CD4-positive, alpha-beta T cell treated with Interleukin-1 beta for 1 hour (primary cell): ENCODE data around the gene NDUFA13.

ENCODE experiments used
- DNase-seq, 2 donors: peaks; one replicate each; pipeline ENCODE4 v3.0.0-alpha.2; 2020 to 2022

The NDUFA13 gene

DNA sequence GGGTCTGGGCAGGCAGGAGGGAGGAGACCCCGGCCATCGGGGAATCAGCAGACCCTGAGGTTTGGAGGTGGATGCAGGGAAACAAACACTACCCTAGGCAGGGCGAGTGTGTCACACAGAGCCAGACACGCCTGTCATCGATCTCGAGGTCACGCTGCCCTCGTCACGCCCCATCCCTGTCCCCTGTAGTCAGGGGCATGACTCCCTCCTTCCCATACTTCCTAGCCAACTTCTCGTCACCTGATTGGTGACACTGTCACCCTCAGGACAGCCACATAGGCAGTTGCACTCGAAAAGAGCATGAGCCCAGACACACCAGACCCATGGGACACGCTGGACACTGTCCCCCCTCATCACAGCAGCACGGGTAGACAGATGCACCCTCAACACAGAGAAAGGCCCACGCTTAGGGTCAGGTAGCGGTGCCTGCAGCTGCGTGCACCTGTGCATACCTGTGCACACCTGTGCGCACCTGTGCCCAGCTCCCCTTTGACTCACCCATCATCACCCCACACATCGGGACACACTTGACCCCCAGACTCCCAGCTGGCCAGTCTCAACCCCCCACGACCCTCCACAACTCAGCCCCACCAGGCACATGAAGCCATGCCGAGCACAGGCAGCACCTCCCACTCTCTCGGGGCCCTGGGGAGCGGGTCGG is 33.9 kb downstream of the NDUFA13 start:
- DNase-seq = no peak

DNA sequence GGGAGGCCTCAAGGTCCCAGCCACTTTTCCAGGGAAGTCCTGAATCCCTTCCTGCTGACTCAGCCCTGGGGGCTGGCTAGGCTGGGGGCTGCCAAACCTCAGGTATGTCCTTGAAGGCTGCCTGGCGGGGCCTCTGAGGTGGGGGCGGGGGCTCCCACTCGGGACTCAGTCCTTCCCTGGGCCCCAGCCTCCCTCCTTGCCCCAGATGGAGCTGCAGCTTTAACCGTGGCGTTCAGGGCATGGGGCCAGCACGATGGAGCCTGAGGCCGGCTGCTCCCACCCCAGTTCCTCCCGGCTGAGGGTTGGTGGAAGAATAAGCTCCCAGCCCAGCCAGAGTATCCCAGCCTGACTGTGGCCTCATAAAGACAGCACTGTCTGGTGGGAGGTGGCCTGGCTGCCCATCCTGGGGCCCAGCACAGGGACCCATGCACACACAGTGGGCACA is 34.5 kb downstream of the NDUFA13 start:
- DNase-seq = no peak

DNA sequence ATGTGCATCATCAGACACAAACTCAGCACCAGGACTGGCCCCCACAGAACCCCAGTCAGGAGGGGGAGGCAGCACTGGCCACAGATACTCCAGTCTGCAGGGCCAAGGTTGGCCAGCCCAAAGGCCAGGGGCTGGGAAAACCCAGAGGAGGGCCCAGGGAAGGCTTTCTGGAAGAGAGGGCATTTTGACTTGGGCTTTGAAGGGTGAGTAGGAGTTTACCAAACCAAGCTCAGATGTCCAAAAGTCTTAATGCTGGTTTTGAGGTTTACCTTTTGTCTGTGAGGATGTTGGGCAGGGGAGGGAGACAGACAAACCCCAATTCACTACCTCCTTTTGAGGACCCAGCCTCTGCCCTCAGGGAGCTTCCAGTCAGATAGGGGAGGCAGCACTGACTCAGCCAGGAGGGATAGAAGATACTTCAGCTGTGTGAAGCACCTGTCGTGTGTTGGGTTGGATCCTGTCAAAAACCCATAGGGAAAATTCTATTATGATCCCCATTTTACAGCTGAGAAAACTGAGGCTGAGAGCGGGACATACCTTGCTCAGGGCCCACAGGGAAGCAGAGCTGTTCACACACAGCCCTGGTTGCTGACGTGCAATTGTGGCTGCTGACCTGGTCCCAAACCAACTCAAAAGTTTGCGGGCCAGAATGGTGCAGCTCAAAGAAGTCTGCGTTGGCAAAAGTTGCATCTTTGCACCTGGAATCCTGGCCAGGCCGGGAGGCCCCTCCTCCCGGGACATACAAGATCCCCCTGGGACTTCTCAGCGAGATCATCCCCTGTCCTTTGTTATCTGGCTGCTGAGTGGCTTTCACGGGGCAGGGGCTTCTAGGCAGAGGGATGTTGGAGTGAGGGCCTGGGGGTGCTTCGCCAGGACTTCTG is 35.2 kb downstream of the NDUFA13 start:
- DNase-seq = no peak

DNA sequence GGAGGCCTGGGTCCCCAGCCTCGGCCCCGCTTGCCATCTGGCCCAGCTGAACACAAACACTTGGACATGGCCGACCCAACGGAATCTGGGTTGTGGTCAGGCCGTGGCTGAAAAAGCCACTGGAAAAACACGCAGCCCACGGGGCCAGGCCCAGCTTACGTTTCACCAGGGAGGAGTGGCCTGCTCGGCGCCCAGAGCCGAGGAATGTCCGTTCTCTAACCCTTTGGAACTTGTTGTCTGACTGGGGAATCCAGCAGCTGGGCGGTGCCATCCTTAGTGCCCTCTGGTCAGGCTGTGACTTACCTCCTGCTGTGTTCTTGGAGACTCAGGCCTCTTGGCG is 35.8 kb downstream of the NDUFA13 start:
- DNase-seq = no peak

DNA sequence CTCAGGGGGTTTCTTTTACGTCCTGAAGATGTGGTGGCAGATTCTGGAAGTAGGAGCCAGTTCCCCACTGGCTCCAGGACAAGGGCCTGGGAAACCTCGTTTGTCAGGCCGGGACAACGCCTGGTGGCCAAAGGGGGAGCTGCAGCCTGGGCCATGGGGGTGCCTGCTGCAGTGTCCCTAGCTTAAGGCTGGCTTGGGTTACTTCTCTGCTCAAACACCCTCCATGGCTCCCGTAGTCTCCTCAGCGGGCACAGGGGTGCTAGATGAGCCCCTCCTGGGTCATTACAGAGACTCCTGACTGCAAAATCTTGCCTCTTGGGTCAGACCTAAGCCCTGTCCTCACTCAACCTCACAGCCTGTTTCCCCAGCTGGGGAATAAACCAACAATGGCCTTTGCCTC is 36.8 kb downstream of the NDUFA13 start:
- DNase-seq = peak in 1 of 2 donors; percentile 16

DNA sequence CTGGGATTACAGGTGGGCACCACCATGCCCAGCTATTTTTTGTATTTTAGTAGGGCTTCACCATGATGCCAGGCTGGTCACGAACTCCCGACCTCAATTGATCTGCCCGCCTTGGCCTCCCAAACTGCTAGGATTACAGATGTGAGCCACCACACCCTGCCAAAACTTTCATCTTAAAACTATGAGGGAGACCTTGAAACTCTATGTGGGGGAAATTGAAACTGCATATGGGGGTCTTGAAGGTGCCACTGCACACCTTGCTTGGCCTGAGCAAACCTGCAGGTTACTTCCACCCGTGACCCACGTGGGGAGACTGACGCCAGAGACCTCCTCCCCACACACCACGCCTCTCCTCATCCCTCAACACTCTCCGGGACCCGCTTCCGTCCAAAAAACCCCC is 37.6 kb downstream of the NDUFA13 start:
- DNase-seq = no peak

DNA sequence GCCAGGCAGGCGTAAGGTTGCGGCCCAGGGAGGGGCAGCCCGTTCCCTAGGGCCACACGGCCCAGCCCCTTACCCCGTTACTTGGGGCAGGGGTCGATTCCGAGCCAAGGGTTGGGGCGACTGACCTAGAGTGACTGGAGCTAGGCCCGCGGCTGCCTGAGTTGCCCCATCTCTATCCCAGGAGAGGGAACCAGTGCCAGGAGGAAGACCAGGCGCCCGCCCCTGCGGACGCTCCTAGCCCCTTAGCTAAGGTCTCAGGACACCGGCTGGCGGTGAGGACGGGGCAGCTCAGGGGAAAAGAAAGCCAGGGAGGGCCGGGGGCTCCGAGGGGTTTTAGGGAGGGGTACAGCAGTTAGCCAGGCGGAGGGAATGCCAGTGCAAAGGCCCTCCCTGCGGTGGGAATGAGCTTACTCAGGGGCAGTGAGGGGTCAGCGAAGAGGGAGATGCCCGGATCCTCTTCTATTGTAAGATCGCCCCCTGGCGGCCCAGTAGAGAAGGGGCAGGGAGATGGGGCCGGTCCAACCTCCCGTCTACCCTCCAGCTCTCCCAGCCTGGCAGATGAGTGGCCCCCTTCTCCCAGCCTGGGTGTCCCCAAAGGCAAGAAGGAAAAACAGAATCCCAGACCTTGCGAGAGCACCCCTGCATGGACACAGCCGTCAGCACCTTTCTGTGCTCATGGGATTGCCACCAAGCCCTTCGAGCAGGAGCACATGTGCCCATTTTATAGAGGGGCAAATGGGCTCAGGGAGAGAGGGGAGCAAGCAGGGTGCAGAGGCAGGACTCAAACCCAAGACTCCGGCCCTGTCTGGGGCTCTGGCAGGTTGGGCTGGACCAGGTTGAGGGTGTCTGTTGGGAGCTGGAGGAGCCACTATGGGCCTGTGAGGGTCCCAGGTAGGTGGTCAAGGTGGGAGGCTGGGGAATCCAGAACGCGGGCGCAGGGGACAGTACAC is 38.3 kb downstream of the NDUFA13 start:
- peak; percentile 50 to 51 for DNase-seq

DNA sequence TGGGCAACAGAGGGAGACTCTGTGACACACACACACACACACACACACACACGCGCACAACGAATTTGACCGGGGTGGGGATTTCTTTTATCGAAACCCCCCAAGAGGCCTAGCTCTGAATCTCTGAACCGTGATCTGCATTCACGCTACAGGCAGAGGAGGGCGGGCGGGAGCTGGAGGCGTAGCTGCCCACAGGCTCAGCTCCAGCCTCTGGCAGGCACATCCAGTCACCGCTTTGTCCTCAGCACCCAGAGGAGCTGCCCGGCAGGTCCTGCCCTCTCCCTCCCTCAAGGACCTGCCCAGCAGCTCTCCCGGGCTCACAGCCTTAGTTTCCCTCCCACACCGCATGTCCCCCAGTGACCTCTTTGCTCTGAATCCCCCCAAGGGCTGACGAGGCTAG is 42.0 kb downstream of the NDUFA13 start:
- no peak for DNase-seq

DNA sequence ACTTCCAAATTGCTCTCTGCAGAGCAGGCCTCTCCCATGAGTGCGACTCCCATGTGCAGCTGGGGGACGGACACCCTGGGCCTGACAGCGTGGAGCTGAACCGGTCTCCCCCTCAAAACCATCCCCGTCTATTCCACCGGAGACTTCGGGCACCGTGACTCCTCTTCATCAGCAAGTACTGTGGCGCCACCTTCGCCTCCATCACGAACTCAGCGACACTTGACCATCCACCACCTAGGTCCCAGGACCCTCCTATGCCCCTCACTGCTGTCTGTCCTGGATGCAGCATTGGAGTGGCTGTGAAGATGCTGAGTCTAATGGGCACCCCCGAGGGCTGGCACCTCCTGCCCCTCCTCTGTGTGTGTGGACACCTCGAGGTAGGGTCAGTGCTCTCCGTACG is 42.6 kb downstream of the NDUFA13 start:
- no peak for DNase-seq

DNA sequence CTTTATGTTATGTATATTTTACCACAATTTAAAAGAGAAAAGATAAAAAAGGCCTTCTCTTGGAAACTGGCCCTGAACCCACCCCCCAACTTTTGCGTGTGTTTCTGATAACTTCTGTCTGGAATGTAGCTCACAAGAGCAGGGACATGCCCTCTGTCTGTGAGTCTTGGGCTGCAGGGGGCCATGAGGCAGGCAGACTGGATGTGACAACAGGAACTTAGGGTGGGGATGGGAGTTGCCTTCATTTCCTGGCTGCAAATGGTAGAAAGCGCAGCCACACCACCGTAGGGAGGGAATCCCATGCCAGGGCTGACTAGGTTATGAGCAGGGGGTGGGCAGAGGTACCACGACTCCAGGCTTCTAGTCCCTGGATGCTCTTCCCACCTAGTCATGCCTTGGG is 43.9 kb downstream of the NDUFA13 start:
- DNase-seq = no peak

DNA sequence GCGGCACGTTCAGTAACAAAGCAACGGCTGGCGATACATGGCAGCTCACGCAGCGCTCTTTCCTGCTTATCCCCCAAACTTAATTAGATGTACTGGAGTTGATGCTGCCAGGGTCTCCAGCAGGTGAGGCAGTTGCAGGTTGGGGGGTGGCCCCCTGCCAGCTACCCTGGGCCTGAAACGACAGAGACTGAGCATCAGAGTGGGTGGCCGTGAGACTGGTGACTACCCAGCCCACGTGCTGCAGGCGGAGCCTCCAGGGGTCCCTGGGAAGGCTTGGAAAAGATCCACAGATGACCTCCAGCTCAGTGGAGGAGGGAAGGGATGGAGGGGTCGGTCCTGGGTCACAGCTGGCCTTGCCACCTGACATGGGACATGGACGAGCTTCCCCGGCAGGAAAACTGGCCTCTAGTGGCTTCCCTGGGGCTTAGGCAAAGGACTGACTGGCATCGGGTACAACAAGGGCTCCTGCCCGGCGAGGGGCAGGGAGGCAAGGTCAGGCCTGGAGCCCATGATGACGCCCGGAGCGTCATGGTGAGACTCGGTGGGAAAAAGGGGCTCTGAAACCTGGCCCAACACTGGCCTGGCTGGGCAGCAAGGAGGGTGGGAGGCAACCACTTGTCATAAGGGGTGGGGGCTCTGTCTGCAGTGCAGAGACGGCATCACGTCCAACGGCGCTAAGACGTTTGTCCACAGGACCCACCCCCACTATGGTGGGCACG is 46.1 kb downstream of the NDUFA13 start:
- DNase-seq = no peak

DNA sequence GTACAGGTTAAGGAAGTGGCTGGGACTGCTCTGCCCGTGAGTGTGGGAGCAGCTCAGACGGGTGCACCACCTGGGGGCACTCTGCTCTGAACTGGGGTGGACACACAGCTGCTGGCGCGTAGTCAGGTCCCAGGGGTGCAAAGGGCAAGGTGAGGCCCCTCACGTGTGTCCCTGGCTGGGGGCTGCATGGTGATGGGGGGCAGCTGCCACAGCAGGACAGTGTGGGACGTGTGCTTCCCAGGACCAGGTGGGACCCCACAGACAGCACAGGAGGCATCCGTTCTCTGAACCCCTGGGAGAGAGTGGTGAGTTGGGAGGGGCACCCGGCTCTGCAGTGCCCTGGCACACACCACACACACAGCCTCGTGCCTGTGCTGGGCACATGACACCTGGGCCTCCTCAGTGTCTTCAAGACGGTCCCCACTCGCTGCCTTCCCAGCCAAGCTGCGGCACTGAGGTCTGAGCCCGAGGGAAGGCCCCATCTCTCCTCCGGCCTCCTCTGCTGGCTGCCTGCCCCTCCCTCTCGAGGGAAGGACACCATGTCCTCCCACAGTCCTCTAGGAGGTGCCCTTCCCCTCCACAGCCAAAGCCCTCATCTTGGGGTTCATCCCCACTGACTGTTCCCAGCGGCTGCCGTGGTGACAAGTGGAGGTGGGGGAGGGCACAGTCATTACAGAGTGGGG is 46.8 kb downstream of the NDUFA13 start:
- DNase-seq = peak; percentile 51 to 60

DNA sequence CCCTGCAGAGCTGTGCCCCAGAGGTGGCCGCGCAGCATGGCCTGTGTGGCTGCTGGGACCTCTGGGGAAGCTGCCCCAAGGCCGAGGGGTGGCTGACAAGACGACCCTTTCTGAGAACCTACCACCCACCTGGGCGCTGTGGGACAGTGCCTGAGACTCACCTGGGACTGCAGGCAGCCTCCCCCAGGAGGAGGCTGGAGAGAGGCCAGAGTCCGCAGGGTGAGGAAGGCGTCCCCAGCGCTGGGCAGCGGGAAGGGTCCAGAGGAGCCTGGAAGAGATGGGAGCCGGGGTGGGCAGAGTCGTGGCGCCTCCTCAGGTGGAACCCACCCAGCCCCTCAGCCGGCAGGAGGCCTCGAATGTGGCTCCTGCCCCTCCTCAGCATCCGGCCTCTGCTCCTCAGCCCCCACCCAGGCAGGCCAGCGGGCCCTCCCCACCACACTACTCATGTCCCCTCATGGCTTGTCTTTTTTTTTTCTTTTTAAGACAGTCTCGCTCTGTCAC is 47.4 kb downstream of the NDUFA13 start:
- no peak for DNase-seq

DNA sequence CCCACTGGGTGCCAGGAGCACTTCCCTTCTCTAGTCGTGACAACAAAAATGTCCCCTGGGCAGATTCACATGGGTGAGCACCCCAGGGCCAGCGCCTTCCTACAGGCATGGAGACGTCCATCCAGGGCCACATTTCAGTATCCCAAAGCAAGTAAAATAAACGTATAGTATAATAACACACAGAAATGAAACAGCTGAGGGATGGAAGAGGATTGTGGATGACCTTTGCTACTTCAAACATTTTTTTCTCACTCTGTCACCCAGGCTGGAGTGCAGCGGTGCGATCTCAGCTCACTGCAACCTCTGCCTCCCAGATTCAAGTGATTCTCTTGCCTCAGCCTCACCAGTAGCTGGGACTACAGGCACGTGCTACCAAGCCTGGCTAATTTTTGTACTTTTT is 50.3 kb downstream of the NDUFA13 start:
- no peak for DNase-seq

DNA sequence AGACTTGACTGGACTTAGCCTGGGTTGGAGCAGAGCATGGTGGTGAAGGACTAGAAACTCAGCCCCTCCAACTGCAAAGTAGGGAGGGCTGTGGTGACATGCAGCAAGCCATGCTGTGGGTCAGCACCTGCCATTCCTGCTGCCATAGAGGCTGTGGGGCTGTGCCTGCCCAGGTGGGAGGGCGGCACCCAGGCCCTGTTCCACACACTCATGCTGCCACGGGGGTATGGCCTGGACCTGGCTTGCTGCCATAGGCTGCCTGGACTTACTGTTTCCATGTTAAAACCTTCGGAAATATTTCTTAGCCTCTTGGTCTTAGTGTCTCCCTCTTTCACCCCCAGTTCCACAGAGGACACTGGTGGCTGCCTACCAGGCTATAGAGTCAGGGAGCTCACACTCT is 51.4 kb downstream of the NDUFA13 start:
- DNase-seq = no peak

DNA sequence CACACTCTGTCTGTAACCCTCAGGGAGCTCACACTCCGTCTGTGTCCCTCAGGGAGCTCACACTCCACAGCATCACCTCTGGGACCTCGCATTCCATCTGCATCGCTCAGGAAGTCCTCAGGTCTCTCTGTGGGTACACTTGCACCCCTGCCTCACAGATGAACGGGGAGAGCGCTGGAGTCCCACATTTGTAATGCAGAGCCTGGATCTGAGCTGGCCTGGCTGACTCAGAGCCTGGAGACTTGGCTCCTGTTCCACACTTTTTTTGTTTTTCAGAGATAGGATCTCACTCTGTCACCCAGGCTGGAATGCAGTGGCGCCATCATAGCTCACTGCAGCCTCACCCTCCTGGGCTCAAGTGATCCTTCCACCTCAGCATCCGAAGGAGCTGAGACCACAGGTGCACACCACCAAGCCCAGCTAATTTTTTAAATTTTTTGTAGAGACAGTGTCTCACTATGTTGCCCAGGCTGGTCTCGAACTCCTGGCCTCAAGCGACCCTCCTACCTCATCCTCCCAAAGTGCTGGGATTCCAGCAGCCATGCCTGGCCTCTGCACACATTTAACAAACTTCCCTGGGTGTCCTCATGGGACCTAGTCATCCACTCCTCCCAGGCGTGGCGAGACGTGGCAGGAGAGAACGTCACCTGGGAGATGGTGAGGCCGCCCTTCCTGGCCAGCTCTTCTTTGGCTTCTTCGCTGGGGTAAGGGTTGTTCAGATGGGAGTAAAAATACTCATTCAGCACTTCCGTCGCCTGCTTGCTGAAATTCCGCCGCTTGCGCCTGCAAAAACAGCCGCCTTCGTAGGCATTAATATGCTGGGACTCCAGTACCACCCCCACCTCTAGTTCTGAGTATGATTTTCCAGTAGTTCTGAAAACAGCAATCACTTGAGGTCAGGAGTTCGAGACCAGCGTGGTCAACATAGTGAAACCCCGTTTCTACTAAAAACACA is 53.1 kb downstream of the NDUFA13 start:
- no peak for DNase-seq

DNA sequence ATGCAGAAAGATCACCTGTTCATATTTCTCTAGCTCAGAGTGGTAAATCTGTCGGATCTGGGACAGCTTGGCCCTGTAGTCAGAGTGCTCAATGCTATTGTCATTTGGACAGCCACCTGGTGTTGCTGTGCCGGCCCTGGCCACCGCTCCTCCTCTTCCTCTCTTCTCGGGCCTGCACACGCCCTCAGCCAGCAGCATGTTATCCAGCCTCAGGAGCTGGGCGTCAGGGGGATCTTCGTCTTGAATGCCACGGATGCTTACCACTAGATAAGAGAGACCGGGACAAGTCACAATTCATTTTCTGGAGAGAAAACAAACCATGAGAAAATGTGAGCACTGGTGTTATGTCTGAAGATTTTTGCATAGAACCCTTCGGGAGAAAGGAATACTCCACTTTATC is 54.5 kb downstream of the NDUFA13 start:
- no peak for DNase-seq

DNA sequence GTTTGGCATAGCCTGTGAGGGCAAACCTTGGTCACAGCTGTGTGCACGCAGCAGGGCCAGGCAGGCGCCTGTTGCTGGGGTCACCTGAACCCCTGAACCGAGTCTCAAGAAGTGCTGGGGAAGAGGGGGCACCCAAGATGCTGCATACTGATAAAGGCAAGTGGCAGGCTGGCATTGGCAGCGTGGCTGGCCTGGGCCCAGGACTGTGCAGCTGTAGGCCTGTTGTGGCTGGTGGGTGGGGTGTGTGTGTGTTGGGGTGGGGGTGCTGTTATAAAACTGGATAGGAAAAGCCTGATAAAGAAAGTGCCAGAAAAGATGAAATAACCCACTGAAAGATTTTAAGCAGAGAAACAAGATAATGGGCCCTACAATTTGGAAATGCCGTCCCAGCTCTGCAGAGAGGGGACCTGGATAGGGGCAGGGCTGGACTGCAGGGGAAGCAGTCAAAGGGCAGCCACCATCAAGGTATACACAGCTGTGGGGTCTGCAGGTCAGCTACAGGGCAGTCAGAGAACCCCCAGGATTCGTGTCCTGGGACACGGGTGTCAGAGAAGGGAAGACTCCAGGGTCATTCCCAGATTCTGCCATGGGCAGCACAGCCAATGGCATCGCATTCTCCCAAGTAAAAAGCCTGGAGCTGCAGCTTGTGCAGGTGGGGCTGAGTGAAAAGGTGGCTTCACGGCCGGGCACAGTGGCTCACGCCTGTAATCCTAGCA is 55.2 kb downstream of the NDUFA13 start:
- no peak for DNase-seq

DNA sequence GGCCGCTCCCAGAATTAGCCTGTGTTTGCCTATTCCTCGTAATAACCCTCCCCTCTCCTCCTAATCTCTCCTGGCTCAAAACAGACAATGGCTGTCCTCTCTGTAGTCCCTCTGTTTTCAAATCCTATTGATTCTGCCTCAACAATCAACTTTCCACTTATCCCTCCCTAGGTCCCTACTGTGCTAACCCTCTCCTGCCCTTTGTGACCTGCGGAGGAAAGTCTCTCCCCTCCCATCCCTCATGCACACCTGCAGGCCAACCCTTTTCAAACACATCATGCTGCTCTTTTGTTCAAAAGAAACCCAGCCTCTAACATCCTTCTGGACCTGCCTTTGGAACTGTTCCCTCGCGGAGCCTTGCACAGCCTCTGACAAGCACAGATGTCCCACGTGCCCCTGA is 59.4 kb downstream of the NDUFA13 start:
- DNase-seq = no peak
